ENCODE measurements around the gene GAS2L2. TPM values are rescaled to one million over a fixed set of nuclear protein-coding genes. Genes with fewer than 3 reads are reported as not detected.

The GAS2L2 gene
- total RNA-seq, result 0.07 and 0.10 TPM in 2 replicates

DNA sequence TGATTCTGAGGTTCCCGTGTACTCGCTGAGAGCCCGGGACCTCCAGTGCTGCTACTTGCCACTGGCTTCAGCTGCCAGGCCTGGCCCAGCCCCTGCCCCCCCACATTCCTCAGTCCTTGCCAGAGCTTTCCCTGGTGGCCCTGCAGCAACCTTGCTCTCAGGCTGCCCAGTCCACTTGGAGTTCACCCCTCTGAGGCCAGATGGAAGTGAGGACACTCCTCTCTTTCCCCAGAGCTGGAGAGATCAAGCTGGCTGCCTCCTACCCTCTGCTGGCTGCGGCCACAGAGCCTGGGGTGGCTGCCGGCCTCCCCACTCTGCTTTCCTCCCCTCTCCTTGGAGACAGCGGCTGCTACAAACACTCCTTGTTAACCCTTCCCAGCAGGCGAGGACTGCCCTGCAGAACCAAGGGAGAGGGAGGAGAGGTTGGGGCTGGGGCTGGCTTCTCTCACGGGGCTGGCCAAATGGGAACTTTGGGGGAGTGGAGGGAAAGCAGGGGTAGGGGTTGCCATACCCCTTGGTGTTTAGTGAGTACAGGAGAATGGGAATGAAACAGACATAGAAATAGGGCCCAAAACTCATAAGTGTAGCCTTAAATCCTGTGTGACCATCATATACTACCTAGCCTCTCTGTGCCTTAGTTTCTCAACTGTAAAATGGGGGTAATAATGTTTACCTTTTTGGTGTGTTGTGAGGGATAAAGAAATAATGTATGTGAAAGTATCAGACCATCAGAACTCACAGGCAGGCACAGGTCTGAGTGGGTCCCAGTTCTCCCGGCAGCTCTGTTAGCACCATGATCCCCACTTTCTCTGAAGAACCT lies at the start of gene GAS2L2:
TSS of gene GAS2L2 (minus strand) at position 295 of the 820 bp plus-strand sequence. CDS start 389 bp downstream, outside the sequence.

DNA sequence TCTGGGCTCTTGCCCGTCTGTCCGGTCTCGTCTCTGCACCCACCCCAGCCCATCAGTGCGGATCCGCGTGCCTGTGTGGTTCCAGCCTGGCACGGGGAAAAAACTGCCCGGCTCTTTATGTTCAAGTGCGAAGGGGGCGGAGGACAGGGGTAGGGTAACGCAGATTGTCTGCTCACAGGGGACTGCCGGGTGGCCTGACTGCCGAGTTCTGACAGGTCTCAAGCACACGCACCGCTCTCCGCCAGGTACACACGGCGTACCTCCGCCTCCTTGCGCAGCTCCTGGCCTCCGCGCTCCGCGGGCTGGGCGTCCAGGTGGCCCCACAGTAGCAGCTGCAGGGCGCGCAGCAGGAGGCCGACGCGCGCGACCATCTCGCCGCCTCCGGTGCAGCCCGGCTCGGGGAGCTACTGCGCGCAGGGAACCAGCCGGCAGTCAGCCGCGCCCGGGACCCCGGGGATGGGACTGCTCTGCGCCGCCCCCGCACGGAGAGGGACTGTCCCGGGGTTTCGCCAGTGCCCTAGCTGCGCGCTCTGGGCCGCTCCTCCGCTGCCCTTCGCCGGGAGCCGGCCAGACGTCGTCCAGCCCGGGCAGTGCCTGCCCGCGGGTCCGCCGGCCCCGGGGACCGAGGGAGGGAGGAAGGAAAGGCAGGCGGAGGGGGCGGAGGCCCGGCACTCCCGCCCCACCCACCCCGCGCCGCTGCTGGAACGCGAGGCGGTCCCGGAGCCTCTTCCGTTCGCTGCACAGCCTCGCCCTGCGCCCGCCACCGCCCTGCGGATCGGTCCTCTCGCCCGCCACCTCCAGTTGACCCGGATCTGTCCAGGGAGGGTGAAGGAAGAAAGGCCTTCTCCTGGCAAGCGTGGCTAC lies 42.2 kb upstream of the GAS2L2 start, which contains the start of gene MMP28:
TSS of gene MMP28 (minus strand) at position 635 of the 864 bp plus-strand sequence. CDS start at position 371, 264 bp downstream.

DNA sequence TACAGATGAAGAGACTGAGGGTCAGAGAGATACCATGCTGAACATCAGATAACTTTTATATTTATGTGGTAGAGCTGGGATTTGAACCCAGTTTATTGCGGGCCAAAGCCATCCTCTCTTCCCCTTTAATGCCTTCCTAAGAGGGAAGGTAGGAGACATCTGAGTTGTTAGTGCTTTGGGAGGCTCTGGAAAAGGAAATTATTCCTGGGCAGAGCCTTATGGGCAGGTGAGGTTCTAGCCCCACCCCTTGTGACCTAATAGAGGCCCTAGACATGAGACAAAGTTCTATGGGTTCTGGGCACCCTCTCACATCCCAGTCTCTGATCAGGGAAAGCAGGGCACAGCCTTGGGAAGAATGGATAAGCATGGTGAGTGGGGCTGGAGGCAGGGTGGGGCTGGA lies 7.5 kb upstream of the GAS2L2 start, which contains the start of gene C17orf50:
TSS of gene C17orf50 (plus strand) at position 301 of the 400 bp plus-strand sequence. CDS start at position 356, 55 bp downstream.

DNA sequence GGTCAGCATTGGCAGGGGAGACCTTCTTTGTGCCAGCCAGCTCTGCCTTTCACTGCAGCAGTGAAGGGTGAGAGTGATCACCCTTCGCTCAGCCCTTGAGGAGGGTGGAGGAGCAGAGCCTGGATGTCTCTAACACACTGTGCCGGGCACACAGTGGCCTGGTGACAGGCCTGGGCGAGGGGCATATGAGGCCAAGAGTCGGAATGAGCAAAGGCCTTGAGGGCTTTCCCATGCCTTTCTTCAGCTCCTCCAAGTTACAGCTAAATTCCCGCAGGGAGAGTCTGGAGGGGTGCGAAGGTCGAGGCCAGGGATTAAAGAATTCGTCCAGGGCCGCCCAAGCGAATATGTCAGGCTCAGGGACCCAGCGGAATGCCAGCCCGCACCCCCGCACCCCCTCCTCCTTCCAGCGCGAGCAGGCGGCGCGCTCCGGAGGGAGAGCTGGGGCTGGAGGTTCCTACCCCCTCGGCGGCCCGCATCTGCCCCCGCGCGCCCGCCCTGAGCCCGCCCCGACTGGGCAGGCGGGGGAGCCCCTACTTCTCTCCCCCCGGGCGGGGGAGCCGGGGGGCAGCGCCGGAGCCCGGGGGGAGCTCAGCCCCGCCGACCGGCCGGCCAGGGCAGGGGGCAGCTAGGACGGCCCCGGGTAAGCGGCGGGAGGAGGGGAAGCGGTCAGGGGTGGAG lies 21.7 kb downstream of the GAS2L2 start, which contains the start of gene RASL10B:
TSS of gene RASL10B (plus strand) at position 401 of the 678 bp plus-strand sequence. CDS start 3,546 bp downstream, outside the sequence.

Other genes with a start within 250 kb of the GAS2L2 start
- gene SLFN12L, start 215.6 kb downstream of the GAS2L2 start, total RNA-seq, result 0.07 TPM in 1 of 2 replicates, not detected in the other
- gene SLFN14, start 192.4 kb downstream of the GAS2L2 start, total RNA-seq, result not detected in 2 replicates
- gene PEX12, start 174.7 kb downstream of the GAS2L2 start, total RNA-seq, result 5.0 and 5.8 TPM in 2 replicates
- 116 and 124 TPM in 2 replicates for gene AP2B1, start 165.9 kb downstream of the GAS2L2 start, total RNA-seq
- gene RASL10B, start 21.6 kb downstream of the GAS2L2 start, total RNA-seq, result 2.0 and 3.0 TPM in 2 replicates
- not detected in 2 replicates for gene C17orf50, start 7.6 kb upstream of the GAS2L2 start, total RNA-seq
- gene MMP28, start 42.4 kb upstream of the GAS2L2 start, total RNA-seq, result 0.65 and 1.8 TPM in 2 replicates
- 109 and 127 TPM in 2 replicates for gene TAF15, start 56.2 kb upstream of the GAS2L2 start, total RNA-seq
- gene HEATR9, start 115.7 kb upstream of the GAS2L2 start, total RNA-seq, result not detected in 2 replicates
- gene CCL5, start 127.1 kb upstream of the GAS2L2 start, total RNA-seq, result 0.07 TPM in 1 of 2 replicates, not detected in the other
- gene RDM1, start 177.5 kb upstream of the GAS2L2 start, total RNA-seq, result 0.59 TPM in 1 of 2 replicates, not detected in the other
- gene LYZL6, start 190.5 kb upstream of the GAS2L2 start, total RNA-seq, result not detected in 2 replicates
- not detected in 2 replicates for gene CCL16, start 228.3 kb upstream of the GAS2L2 start, total RNA-seq
- gene CCL14, start 233.5 kb upstream of the GAS2L2 start, total RNA-seq, result not detected in 2 replicates
- gene CCL15, start 248.3 kb upstream of the GAS2L2 start, total RNA-seq, result not detected in 2 replicates